ENCODE results near the gene NMBR.

Gene NMBR

DNA sequence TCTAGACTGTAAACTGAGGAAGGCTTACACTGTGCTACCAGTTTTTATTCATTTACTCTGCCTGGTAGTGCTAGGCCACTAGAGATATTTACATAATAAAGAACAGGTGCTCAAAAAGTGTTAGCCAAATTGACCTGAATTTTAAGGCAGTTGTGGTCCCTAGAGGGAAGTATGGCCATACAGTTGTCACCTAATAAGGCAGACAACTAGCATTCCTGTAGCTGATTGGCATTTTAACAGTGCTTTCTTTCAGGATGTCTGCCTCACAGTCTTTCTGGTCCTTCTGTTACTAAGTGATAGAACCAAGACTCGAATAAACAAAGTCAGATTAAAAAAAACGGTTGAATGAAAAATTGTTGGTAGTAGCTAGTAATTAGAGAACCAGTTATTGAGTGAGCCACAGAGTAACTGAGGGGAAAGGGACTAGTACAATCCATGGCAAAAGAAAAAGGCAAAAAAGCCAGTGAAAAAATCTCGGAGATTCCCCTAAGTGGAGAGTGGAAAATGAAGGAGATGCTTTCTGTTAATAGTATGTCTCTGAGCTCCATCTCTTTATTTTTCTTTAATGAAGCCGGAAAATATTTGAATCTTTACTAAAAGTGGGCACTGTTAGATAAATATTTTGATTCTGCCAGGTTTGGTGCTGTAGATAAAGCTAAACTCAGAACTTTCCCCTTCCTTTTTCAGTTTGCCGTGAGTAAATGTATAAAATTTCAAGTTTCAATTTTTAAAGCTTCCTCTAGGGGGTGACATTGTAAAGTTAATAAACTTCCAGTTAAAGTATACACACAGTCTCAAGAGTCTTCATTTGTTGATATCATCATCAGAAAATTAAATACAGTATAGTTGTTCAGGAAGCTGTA is 9.2 kb upstream of the NMBR start:
- TF ChIP-seq PPARA (CRISPR knock-in tag; IDR thresholded peaks at IDR 0.05; ENCODE audit: borderline replicate concordance) (no peak), CSRNP3 (CRISPR knock-in tag; IDR thresholded peaks at IDR 0.05) (no peak), CREB5 (CRISPR knock-in tag; IDR thresholded peaks at IDR 0.05; ENCODE audit: low read depth) (no peak), TOX (CRISPR knock-in tag; IDR thresholded peaks at IDR 0.05; ENCODE audit: borderline replicate concordance) (no peak), ZNF565 (CRISPR knock-in tag; conservative IDR thresholded peaks at IDR 0.05; ENCODE audit: low read depth) (no peak), CSDC2 (CRISPR knock-in tag; IDR thresholded peaks at IDR 0.05) (no peak), RARB (CRISPR knock-in tag; IDR thresholded peaks at IDR 0.05) (no peak), ZNF8 (CRISPR knock-in tag; IDR thresholded peaks at IDR 0.05) (no peak), ZFP3 (CRISPR knock-in tag; IDR thresholded peaks at IDR 0.05) (no peak), ARNTL (CRISPR knock-in tag; IDR thresholded peaks at IDR 0.05; ENCODE audit: borderline replicate concordance, low read depth) (no peak), TCF4 (CRISPR knock-in tag; IDR thresholded peaks at IDR 0.05; ENCODE audit: borderline replicate concordance) (no peak)
- peak; percentile 83 for ATAC-seq

DNA sequence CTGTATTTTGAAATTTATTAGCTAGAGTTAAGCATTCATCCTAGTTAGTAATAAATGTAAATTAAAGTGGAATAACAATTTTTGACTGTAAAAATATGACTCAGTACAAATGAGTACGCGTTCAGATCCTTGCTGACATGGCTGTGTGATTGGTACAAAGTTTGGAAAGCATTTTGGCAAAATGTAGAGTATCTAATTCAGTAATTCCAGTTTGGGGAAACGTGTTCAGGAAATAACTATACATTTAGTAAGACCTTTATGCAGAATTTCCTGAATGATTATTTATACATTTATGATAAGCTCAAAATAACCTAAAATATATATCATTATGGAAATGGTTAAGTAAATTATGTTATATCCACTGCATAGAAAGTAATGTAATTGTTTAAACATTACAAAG is 8.2 kb upstream of the NMBR start:
- no peak for ATAC-seq
- TF ChIP-seq ZNF565 (CRISPR knock-in tag; conservative IDR thresholded peaks at IDR 0.05; ENCODE audit: low read depth) = no peak
- TF ChIP-seq PPARA (CRISPR knock-in tag; IDR thresholded peaks at IDR 0.05; ENCODE audit: borderline replicate concordance) = no peak

DNA sequence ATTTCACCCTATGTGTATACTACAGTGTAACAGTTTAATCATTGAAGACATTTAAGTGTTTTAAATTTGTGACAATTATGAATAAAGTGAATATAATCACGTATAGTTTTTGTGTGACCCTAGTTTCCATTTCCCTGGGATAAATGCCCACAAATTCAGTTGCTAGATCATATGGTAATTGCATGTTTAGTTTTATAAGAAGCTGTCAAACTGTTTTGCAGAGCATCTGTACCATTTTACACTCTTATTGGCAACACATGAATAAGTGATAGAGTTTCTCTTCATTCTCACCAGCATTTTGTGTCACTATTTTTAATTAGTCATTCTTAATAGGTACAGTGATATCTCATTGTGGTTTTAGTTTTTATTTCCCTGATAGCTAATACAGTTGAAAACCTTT is 7.4 kb upstream of the NMBR start:
- no peak for TF ChIP-seq TOX (CRISPR knock-in tag; IDR thresholded peaks at IDR 0.05; ENCODE audit: borderline replicate concordance)
- no peak for TF ChIP-seq ZNF70 (CRISPR knock-in tag; IDR thresholded peaks at IDR 0.05)
- no peak for ATAC-seq

DNA sequence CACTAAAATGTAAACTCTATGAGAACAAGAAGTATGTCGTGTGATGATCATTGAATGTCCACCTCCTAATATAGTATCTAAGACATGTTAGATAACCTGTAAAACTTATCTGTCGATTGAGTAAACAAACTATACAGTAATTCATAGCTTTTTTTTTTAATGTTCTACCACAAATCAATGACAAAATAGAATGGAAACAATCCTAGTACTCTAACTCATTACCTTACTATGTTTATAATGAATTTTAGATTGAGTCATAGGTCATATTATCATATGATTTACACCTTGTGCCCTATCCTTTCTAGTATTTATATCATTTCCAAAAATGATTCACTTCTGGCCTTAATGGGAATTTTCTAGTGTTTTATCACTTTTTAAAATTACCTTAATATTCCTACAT is 6.3 kb upstream of the NMBR start:
- ATAC-seq = no peak

DNA sequence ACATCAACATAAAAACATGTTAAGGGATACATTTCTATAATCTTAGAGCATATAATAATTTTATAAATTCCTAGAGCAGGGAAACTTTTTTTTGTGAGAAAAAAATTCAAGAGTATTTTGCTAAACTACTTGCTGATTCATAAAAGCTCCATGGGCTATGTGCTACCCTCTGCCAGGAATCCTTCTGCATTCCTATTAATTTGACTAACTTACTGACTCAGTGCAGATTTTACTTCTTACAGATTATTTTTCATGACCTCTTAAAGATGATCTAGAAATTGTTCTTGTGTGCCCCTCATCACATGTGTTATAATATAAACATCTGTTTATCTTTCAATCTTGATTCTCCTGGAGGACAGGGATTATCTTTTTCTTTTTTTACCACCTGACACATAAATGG is 5.8 kb upstream of the NMBR start:
- peak; percentile 63 for ATAC-seq
- no peak for TF ChIP-seq ARNTL (CRISPR knock-in tag; IDR thresholded peaks at IDR 0.05; ENCODE audit: borderline replicate concordance, low read depth)
- no peak for TF ChIP-seq ZFP3 (CRISPR knock-in tag; IDR thresholded peaks at IDR 0.05)
- no peak for TF ChIP-seq ESRRG (CRISPR knock-in tag; IDR thresholded peaks at IDR 0.05)
- TF ChIP-seq ZNF565 (CRISPR knock-in tag; conservative IDR thresholded peaks at IDR 0.05; ENCODE audit: low read depth) = no peak
- no peak for TF ChIP-seq CSRNP3 (CRISPR knock-in tag; IDR thresholded peaks at IDR 0.05)
- no peak for TF ChIP-seq PPARA (CRISPR knock-in tag; IDR thresholded peaks at IDR 0.05; ENCODE audit: borderline replicate concordance)
- no peak for TF ChIP-seq ISL1 (CRISPR knock-in tag; IDR thresholded peaks at IDR 0.05)
- no peak for TF ChIP-seq CREB5 (CRISPR knock-in tag; IDR thresholded peaks at IDR 0.05; ENCODE audit: low read depth)
- TF ChIP-seq, protein P1, sequence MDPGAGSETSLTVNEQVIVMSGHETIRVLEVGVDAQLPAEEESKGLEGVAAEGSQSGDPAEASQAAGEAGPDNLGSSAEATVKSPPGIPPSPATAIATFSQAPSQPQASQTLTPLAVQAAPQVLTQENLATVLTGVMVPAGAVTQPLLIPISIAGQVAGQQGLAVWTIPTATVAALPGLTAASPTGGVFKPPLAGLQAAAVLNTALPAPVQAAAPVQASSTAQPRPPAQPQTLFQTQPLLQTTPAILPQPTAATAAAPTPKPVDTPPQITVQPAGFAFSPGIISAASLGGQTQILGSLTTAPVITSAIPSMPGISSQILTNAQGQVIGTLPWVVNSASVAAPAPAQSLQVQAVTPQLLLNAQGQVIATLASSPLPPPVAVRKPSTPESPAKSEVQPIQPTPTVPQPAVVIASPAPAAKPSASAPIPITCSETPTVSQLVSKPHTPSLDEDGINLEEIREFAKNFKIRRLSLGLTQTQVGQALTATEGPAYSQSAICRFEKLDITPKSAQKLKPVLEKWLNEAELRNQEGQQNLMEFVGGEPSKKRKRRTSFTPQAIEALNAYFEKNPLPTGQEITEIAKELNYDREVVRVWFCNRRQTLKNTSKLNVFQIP (CRISPR knock-in tag; IDR thresholded peaks at IDR 0.05; ENCODE audit: borderline replicate concordance, low read depth) = no peak

More for the DNA sequence above, 6.3 kb upstream of the NMBR start:
- TF ChIP-seq CSRNP3 (CRISPR knock-in tag; IDR thresholded peaks at IDR 0.05) (no peak), ZNF70 (CRISPR knock-in tag; IDR thresholded peaks at IDR 0.05) (no peak), SNAI2 (CRISPR knock-in tag; IDR thresholded peaks at IDR 0.05) (no peak), CSDC2 (CRISPR knock-in tag; IDR thresholded peaks at IDR 0.05) (no peak), TCF4 (CRISPR knock-in tag; IDR thresholded peaks at IDR 0.05; ENCODE audit: borderline replicate concordance) (no peak), ZFP3 (CRISPR knock-in tag; IDR thresholded peaks at IDR 0.05) (no peak), ZFP30 (CRISPR knock-in tag; IDR thresholded peaks at IDR 0.05) (no peak), RARB (CRISPR knock-in tag; IDR thresholded peaks at IDR 0.05) (no peak), PPARA (CRISPR knock-in tag; IDR thresholded peaks at IDR 0.05; ENCODE audit: borderline replicate concordance) (no peak), BACH2 (CRISPR knock-in tag; IDR thresholded peaks at IDR 0.05; ENCODE audit: borderline replicate concordance) (no peak), ZNF8 (CRISPR knock-in tag; IDR thresholded peaks at IDR 0.05) (no peak)
- TF ChIP-seq, protein P1 (CRISPR knock-in tag; IDR thresholded peaks at IDR 0.05; ENCODE audit: borderline replicate concordance, low read depth) = no peak
